Measurements from ENCODE around the gene MRPS7.
A peak's percentile ranks its signal among the peaks of the same experiment; 100 is the strongest.
"Not testable (repeated sequence)": the region's sequence is repeated elsewhere in the genome, so short reads cannot be mapped to it uniquely, and the experiment has no call there.

MRPS7 gene

DNA sequence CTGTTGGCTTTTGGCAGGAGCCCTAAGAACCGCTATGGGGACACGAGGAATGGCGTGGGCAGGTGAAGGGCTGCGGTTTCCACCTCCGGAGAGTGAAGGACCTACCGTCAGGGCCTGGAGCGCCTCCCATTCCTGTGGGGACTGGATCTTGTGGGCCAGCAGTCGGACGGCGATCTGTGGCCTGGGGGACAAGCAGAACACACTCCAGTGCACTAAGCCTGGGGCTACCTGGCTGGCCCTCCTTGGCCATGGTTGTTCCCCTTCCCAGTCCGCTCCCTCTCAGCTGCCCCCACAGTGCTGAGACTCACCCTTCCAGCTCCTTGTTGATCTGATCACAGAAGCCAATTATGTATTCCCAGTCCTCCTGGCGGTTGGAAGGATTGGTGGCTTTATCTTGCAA lies 15.3 kb upstream of the MRPS7 start:
- Histone ChIP-seq H3K27me3 (ENCODE audit: control insufficient read depth, insufficient read depth, low read length) (no peaks in the 10 kb centered on the region), H3K36me3 (ENCODE audit: control insufficient read depth, insufficient read depth, low read length) (peaks cover 44% of the 10 kb centered on the region), H3K9me3 (ENCODE audit: control insufficient read depth, insufficient read depth, low read length) (no peaks in the 10 kb centered on the region), H3K9ac (ENCODE audit: low read depth, low read length) (no peak overlapping the region), H3K4me3 (ENCODE audit: low read depth, low read length) (no peak overlapping the region), H3K4me1 (ENCODE audit: control insufficient read depth, insufficient read depth, low read length) (peaks cover 7% of the 10 kb centered on the region)

- Histone ChIP-seq H3K9me3 (ENCODE audit: control insufficient read depth, insufficient read depth, low read length) (no peaks in the 10 kb centered on the region), H3K36me3 (ENCODE audit: control insufficient read depth, insufficient read depth, low read length) (peaks cover 16% of the 10 kb centered on the region), H3K9ac (ENCODE audit: low read depth, low read length) (no peak overlapping the region), H3K4me3 (ENCODE audit: low read depth, low read length) (no peak overlapping the region), H3K4me1 (ENCODE audit: control insufficient read depth, insufficient read depth, low read length) (peaks cover 11% of the 10 kb centered on the region), H3K27me3 (ENCODE audit: control insufficient read depth, insufficient read depth, low read length) (no peaks in the 10 kb centered on the region)
Observed at GRCh38 chr17:75249564-75249963, 12.1 kb upstream of the MRPS7 start.

DNA sequence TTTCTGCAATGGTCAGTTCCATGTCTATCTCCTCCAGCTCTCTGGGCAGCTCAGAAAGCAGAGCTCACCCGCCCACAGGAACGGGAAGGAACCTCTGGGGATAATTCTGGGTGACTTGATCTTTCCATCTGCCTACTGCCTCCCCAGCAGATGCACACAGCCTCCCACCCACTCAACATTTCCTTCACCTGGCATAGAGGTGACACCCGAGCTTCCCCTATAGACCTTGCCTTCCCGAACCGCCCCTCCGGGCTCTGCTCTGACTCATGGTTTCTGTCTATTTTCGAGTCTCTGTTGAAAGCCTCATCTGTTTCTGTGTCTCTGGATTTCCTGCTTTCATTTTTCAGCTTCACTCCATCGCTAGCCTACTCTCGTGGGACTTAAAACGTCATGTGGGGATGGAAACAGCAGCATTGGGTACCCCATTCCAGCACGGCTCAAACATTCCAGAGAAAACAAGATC lies 11.6 kb upstream of the MRPS7 start:
- Histone ChIP-seq H3K4me1 (ENCODE audit: control insufficient read depth, insufficient read depth, low read length) (peaks cover 11% of the 10 kb centered on the region), H3K36me3 (ENCODE audit: control insufficient read depth, insufficient read depth, low read length) (peaks cover 16% of the 10 kb centered on the region), H3K9me3 (ENCODE audit: control insufficient read depth, insufficient read depth, low read length) (no peaks in the 10 kb centered on the region), H3K4me3 (ENCODE audit: low read depth, low read length) (no peak overlapping the region), H3K27me3 (ENCODE audit: control insufficient read depth, insufficient read depth, low read length) (no peaks in the 10 kb centered on the region), H3K9ac (ENCODE audit: low read depth, low read length) (no peak overlapping the region)

GRCh38 chr17:75252039-75252816 lies 9.5 kb upstream of the MRPS7 start:
- H3K4me3 ChIP-seq (ENCODE audit: low read depth, low read length): no peak overlapping the region
- H3K27me3 ChIP-seq (ENCODE audit: control insufficient read depth, insufficient read depth, low read length): no peaks in the 10 kb centered on the region
- H3K9me3 ChIP-seq (ENCODE audit: control insufficient read depth, insufficient read depth, low read length): no peaks in the 10 kb centered on the region
- peaks cover 11% of the 10 kb centered on the region for H3K4me1 ChIP-seq (ENCODE audit: control insufficient read depth, insufficient read depth, low read length)
- no peaks in the 10 kb centered on the region for H3K36me3 ChIP-seq (ENCODE audit: control insufficient read depth, insufficient read depth, low read length)
- H3K9ac ChIP-seq (ENCODE audit: low read depth, low read length): no peak overlapping the region

GRCh38 chr17:75255954-75256698 lies 5.6 kb upstream of the MRPS7 start:
- not testable (repeated sequence) for H3K9ac ChIP-seq (ENCODE audit: low read depth, low read length); H3K27me3 ChIP-seq (ENCODE audit: control insufficient read depth, insufficient read depth, low read length); H3K9me3 ChIP-seq (ENCODE audit: control insufficient read depth, insufficient read depth, low read length); H3K36me3 ChIP-seq (ENCODE audit: control insufficient read depth, insufficient read depth, low read length); H3K4me3 ChIP-seq (ENCODE audit: low read depth, low read length)
- H3K4me1 ChIP-seq (ENCODE audit: control insufficient read depth, insufficient read depth, low read length): peaks cover 13% of the 10 kb centered on the region

- not testable (repeated sequence) for H3K4me1 ChIP-seq (ENCODE audit: control insufficient read depth, insufficient read depth, low read length); H3K9ac ChIP-seq (ENCODE audit: low read depth, low read length); H3K9me3 ChIP-seq (ENCODE audit: control insufficient read depth, insufficient read depth, low read length); H3K4me3 ChIP-seq (ENCODE audit: low read depth, low read length); H3K27me3 ChIP-seq (ENCODE audit: control insufficient read depth, insufficient read depth, low read length); H3K36me3 ChIP-seq (ENCODE audit: control insufficient read depth, insufficient read depth, low read length)
Observed at GRCh38 chr17:75257228-75257627, 4.5 kb upstream of the MRPS7 start.

DNA sequence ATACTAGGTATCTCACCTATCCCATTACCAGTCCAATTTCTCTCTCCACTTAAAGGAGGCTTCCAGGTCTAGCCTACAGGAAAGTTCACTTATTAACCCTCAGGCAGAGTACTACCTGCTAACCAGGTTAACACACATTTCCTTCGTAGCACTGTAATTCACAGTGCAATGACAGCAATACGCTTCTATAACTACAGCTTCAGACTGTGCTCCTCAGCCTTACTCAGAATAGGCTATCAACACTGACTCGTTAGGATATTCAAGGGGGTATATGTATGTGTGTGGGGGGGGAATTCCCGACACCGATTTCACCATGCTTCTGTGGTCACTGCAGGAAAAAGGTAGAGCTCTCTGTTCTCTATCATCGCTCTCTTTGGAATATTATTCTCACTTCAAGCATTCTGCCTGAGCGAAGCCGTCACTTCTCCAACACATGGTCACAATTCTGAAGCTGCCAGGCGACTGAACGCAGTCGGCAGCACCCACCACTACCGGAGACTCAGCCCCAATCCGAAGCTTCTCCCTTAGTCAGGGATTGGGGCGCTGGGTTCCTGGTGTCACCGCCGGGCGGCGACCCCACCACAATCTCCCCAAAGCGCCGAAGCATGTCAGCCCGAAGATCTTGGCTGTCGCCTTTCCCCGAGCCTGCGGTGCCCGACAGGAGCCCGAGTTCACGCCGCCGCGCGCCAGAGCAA lies 891 bp upstream of the MRPS7 start:
- Histone ChIP-seq H3K27me3 (ENCODE audit: control insufficient read depth, insufficient read depth, low read length) (no peaks in the 10 kb centered on the region), H3K9me3 (ENCODE audit: control insufficient read depth, insufficient read depth, low read length) (no peaks in the 10 kb centered on the region), H3K4me1 (ENCODE audit: control insufficient read depth, insufficient read depth, low read length) (peaks cover 13% of the 10 kb centered on the region), H3K4me3 (ENCODE audit: low read depth, low read length) (peak overlapping the region; percentile 100), H3K36me3 (ENCODE audit: control insufficient read depth, insufficient read depth, low read length) (peaks cover 17% of the 10 kb centered on the region), H3K9ac (ENCODE audit: low read depth, low read length) (peak overlapping the region; percentile 99)

GRCh38 chr17:75262112-75262606 lies 480 bp downstream of the MRPS7 start:
- Histone ChIP-seq H3K9ac (ENCODE audit: low read depth, low read length) (peak overlapping the region; percentile 99), H3K9me3 (ENCODE audit: control insufficient read depth, insufficient read depth, low read length) (no peaks in the 10 kb centered on the region), H3K27me3 (ENCODE audit: control insufficient read depth, insufficient read depth, low read length) (no peaks in the 10 kb centered on the region), H3K4me3 (ENCODE audit: low read depth, low read length) (peak overlapping the region; percentile 100), H3K36me3 (ENCODE audit: control insufficient read depth, insufficient read depth, low read length) (peaks cover 30% of the 10 kb centered on the region), H3K4me1 (ENCODE audit: control insufficient read depth, insufficient read depth, low read length) (peaks cover 13% of the 10 kb centered on the region)

DNA sequence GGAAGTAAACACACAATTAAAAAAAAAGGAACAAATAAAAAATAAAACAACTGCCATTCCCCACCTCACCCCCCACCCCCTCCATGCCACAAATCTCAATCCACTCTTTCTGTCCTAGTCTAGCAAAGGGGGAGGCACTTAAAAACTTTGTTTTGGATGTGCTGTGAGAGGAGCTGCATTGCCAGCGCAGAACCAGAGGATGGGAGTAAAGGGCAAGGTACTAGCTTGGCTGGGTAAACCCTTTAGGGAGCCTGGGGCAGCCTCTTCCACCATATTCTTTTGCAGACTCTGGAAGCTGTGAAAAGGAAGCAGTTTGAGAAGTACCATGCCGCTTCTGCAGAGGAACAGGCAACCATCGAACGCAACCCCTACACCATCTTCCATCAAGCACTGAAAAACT lies 1.4 kb downstream of the MRPS7 start:
- H3K27me3 ChIP-seq (ENCODE audit: control insufficient read depth, insufficient read depth, low read length): no peaks in the 10 kb centered on the region
- H3K9ac ChIP-seq (ENCODE audit: low read depth, low read length): no peak overlapping the region
- no peak overlapping the region for H3K4me3 ChIP-seq (ENCODE audit: low read depth, low read length)
- H3K4me1 ChIP-seq (ENCODE audit: control insufficient read depth, insufficient read depth, low read length): peaks cover 19% of the 10 kb centered on the region
- H3K9me3 ChIP-seq (ENCODE audit: control insufficient read depth, insufficient read depth, low read length): no peaks in the 10 kb centered on the region
- peaks cover 31% of the 10 kb centered on the region for H3K36me3 ChIP-seq (ENCODE audit: control insufficient read depth, insufficient read depth, low read length)

DNA sequence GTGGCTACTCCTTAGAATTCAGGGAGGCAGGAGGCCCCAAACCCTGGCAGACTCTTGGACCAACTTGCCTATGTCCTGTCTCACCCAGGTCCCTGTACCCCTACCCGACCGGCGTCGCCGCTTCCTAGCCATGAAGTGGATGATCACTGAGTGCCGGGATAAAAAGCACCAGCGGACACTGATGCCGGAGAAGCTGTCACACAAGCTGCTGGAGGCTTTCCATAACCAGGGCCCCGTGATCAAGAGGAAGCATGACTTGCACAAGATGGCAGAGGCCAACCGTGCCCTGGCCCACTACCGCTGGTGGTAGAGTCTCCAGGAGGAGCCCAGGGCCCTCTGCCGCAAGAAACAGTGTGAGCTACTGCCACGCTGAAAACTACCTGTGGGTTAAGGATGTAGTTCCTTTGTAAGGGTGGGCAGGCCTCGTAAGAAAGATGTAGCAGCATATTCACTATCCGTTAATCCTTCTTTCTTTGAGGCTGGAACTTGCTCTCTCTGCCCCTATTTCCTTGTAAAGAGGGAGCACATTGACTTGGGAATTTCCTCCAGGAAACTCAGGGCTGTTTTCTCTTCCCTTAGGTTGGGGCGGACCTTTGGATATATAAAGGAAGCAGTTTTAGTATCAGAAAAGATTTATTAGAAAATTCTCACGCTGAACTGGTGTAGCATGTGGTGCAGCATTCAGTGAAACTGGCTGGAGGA lies 4.1 kb downstream of the MRPS7 start:
- peaks cover 13% of the 10 kb centered on the region for H3K4me1 ChIP-seq (ENCODE audit: control insufficient read depth, insufficient read depth, low read length)
- no peaks in the 10 kb centered on the region for H3K9me3 ChIP-seq (ENCODE audit: control insufficient read depth, insufficient read depth, low read length)
- no peak overlapping the region for H3K9ac ChIP-seq (ENCODE audit: low read depth, low read length)
- no peak overlapping the region for H3K4me3 ChIP-seq (ENCODE audit: low read depth, low read length)
- H3K36me3 ChIP-seq (ENCODE audit: control insufficient read depth, insufficient read depth, low read length): peaks cover 31% of the 10 kb centered on the region
- no peaks in the 10 kb centered on the region for H3K27me3 ChIP-seq (ENCODE audit: control insufficient read depth, insufficient read depth, low read length)

All from iPS-15b (cell line).